ENCODE results near the gene KIRREL1. TPM values are rescaled to one million over a fixed set of nuclear protein-coding genes. Genes with fewer than 3 reads are reported as not detected.

Gene KIRREL1
- total RNA-seq, 2 donors from 2014 or later = 18.6 to 50.2 TPM

DNA sequence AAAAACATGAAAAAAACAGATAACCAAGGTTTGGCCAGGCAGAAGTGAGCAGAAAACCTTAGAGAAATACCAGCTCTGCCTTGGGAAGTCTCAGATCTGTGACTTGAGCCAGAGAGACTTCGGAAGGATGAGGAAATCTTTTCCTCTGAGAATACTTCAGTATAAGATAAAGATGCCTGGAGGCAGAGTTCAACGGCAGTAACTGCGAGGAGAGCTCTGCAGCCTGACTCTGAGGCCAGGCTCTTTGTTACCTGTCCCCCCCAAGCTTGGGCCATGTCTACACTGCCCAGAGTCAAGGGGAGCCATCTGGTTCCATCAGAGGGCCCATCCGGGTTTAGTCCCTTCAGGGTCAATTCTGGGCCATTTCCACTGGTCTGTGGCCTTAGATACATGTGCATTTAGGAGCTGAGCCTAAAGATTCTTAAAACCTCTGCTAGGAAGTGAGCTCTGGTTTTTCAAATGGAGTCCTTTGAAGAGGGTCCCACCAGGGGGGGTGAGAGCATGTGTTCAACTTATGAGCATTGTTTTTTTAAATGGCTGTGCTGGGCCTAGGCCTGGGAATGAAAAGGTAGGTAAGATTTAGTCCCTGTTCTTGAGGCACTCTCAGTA lies 8.7 kb downstream of the KIRREL1 start:
- Histone ChIP-seq H3K36me3 (no peaks in the 10 kb centered on the region), H3K9me3 (no peaks in the 10 kb centered on the region), H3K4me1 (replicated peaks) (no peaks in the 10 kb centered on the region), H3K27me3 (replicated peaks; ENCODE audit: insufficient read depth) (no peaks in the 10 kb centered on the region), H3K4me3 (no peak overlapping the region), H3K27ac (peak overlapping the region in 1 of 2 donors; percentile 24)
- no peak for DNase-seq (ENCODE audit: low spot score)
- WGBS = 32% methylated on average over 4 of the region's 4 CpGs
- intact Hi-C loops (cut with DNase I) = no loop called here
- TF ChIP-seq, protein P1, sequence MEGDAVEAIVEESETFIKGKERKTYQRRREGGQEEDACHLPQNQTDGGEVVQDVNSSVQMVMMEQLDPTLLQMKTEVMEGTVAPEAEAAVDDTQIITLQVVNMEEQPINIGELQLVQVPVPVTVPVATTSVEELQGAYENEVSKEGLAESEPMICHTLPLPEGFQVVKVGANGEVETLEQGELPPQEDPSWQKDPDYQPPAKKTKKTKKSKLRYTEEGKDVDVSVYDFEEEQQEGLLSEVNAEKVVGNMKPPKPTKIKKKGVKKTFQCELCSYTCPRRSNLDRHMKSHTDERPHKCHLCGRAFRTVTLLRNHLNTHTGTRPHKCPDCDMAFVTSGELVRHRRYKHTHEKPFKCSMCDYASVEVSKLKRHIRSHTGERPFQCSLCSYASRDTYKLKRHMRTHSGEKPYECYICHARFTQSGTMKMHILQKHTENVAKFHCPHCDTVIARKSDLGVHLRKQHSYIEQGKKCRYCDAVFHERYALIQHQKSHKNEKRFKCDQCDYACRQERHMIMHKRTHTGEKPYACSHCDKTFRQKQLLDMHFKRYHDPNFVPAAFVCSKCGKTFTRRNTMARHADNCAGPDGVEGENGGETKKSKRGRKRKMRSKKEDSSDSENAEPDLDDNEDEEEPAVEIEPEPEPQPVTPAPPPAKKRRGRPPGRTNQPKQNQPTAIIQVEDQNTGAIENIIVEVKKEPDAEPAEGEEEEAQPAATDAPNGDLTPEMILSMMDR (IDR thresholded peaks at IDR 0.05) = no peak
- TF ChIP-seq POLR2AphosphoS5 (IDR thresholded peaks at IDR 0.05) = no peak
- no peak for TF ChIP-seq POLR2A (IDR thresholded peaks at IDR 0.05)

DNA sequence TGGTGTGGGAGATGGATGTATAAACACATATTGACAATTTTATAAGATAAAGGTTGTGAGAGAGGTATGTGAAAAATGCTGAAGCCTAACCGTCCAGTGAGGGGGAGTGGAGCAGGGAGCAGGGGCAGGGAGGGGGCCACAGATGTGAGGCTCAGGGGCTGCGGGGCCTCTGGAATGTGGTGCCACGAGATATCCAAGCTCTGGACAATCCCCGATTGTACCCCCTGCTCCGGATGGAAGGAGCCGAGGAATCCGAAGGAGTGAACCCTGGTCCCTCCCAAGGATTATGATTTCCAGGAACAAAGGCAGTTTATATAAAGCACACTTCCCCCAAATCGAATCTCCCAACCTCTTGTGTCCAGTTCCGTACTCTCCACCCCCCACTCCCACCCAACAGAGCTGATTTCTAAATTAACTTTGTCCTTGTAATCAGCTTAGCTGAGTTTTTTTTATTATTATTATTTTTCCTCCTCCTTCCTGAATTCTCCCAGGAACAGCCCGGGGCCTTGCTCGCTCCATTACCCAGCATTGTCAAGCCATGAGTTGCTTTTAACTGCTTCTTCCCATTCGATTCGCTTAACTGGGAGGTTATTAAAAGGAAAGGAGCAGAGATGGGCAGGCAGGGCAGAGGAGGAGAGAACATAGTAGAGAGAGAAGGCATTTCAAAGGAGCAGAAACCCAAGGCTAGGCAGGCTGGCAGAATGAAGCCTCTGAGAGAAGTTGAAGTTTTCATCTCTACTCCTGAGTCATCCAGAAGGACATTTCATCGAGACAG lies 9.4 kb downstream of the KIRREL1 start:
- intact Hi-C loops (cut with DNase I) = no loop called here
- H3K4me3 ChIP-seq = no peak overlapping the region
- TF ChIP-seq POLR2AphosphoS5 (IDR thresholded peaks at IDR 0.05) = no peak
- TF ChIP-seq, protein P1 (IDR thresholded peaks at IDR 0.05) = no peak
- TF ChIP-seq POLR2A (IDR thresholded peaks at IDR 0.05) = no peak
- no peaks in the 10 kb centered on the region for H3K36me3 ChIP-seq
- DNase-seq (ENCODE audit: low spot score) = no peak
- H3K4me1 ChIP-seq (replicated peaks) = no peaks in the 10 kb centered on the region
- no peaks in the 10 kb centered on the region for H3K9me3 ChIP-seq
- H3K27me3 ChIP-seq (replicated peaks; ENCODE audit: insufficient read depth) = no peaks in the 10 kb centered on the region
- 39% methylated on average over 14 of the region's 14 CpGs for WGBS
- H3K27ac ChIP-seq = peak overlapping the region in 1 of 2 donors; percentile 24

DNA sequence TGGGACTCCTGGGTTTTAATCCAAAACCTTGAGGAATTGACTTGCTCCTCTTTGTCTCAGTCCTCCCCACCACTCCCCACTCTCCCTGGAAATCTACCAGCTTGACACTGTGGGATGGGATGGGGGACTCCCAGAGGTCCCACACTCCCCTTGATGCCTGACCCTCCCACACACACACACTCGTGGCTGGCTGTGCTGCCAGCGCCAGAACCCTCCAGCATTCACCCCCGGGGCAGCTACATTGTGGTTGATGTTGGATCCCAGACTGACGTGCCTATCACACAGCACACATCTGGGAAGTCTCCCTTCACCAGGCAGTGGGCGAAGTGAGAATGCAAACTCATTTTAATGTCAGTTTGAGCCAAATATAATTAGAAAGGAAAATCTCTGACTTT lies 10.0 kb downstream of the KIRREL1 start:
- peak overlapping the region in 1 of 2 donors; percentile 24 for H3K27ac ChIP-seq
- TF ChIP-seq POLR2AphosphoS5 (IDR thresholded peaks at IDR 0.05) (no peak), POLR2A (IDR thresholded peaks at IDR 0.05) (no peak)
- TF ChIP-seq, protein P1 (IDR thresholded peaks at IDR 0.05) = no peak
- H3K4me1 ChIP-seq (replicated peaks) = no peaks in the 10 kb centered on the region
- no peak for DNase-seq (ENCODE audit: low spot score)
- H3K9me3 ChIP-seq = no peaks in the 10 kb centered on the region
- H3K27me3 ChIP-seq (replicated peaks; ENCODE audit: insufficient read depth) = no peaks in the 10 kb centered on the region
- WGBS = 38% methylated on average over 5 of the region's 5 CpGs
- H3K4me3 ChIP-seq = no peak overlapping the region
- H3K36me3 ChIP-seq = no peaks in the 10 kb centered on the region
- intact Hi-C loops (cut with DNase I) = no loop called here

DNA sequence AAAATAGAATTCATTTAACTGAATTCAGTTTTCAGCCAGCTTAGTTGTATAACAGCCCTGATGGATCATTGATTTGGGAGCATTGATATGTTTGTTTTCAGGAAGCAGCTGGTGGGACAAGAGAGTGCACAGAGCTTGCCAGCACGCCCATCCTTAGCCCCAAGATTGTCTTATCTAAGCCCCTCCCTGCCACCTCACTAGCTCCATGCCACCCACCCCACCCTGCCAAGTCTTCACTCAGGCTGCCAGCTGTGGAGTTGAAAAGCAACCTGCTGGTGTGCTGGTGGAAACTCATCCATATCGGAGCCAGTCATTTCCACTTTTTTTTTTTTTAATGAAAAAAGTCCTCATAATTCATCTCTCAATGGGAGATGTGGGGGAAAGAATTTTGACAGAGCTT lies 11.8 kb downstream of the KIRREL1 start:
- no peak for DNase-seq (ENCODE audit: low spot score)
- H3K27ac ChIP-seq = no peak overlapping the region

More for the DNA sequence above, 11.8 kb downstream of the KIRREL1 start:
- 60% methylated on average over 2 of the region's 2 CpGs for WGBS
- Histone ChIP-seq H3K4me3 (no peak overlapping the region), H3K9me3 (no peaks in the 10 kb centered on the region), H3K4me1 (replicated peaks) (no peaks in the 10 kb centered on the region), H3K27me3 (replicated peaks; ENCODE audit: insufficient read depth) (no peaks in the 10 kb centered on the region), H3K36me3 (no peaks in the 10 kb centered on the region)
- intact Hi-C loops (cut with DNase I) = no loop called here
- TF ChIP-seq POLR2AphosphoS5 (IDR thresholded peaks at IDR 0.05) (no peak), POLR2A (IDR thresholded peaks at IDR 0.05) (no peak)
- TF ChIP-seq, protein P1 (IDR thresholded peaks at IDR 0.05) = no peak
